HepG2 (cell line): Measurements from ENCODE around the gene CDK6. TPM values are rescaled to one million over a fixed set of nuclear protein-coding genes. Genes with fewer than 3 reads are reported as not detected.

Source experiments
- ADNP ChIP-seq: sonication (generic); formaldehyde crosslinking; IDR thresholded peaks from 2 replicates; pipeline ENCODE4 v1.4.0; 2020; ENCODE audit warnings: missing genetic modification reagents
- ATF1 ChIP-seq: IDR thresholded peaks from 2 replicates; pipeline ENCODE4 v1.6.1; 2016; ENCODE audit warnings: mild to moderate bottlenecking, control low read depth
- ATF7-NPFF ChIP-seq: sonication (generic); formaldehyde crosslinking; IDR thresholded peaks from 2 replicates; pipeline ENCODE4 v1.8.1; 2023; ENCODE audit warnings: mild to moderate bottlenecking, low read depth, missing genetic modification reagents, moderate library complexity
- CHD2 ChIP-seq: IDR thresholded peaks from 2 replicates; pipeline ENCODE4 v1.6.1; 2011; ENCODE audit warnings: low read depth, low read length, improper control_type of control experiment
- HMG20B ChIP-seq: conservative IDR thresholded peaks from 2 replicates; pipeline ENCODE4 v1.6.1; 2016; ENCODE audit warnings: missing genetic modification reagents, missing compliant biosample characterization
- KDM3A ChIP-seq: IDR thresholded peaks from 2 replicates; pipeline ENCODE4 v1.6.1; 2018; ENCODE audit warnings: low read depth, missing compliant biosample characterization
- NCOR1 ChIP-seq: fragments of 200-600 bp; sonication (generic); IDR thresholded peaks from 2 replicates; pipeline ENCODE4 v1.7.0; 2017; ENCODE audit warnings: antibody characterized with exemption, low read length, borderline replicate concordance
- REPIN1 ChIP-seq: sonication (generic); formaldehyde crosslinking; IDR thresholded peaks from 2 replicates; pipeline ENCODE4 v1.8.0; 2022; ENCODE audit warnings: missing genetic modification reagents, low read depth, mild to moderate bottlenecking, borderline replicate concordance
- RNF2 ChIP-seq: fragments of 450-650 bp; conservative IDR thresholded peaks from 2 replicates; pipeline ENCODE4 v1.6.1; 2016; ENCODE audit warnings: low read depth
- TCF7 ChIP-seq: sonication (generic); IDR thresholded peaks from 2 replicates; pipeline ENCODE4 v1.6.1; 2016; ENCODE audit warnings: antibody characterized with exemption, low read depth
- THYN1 ChIP-seq: sonication (generic); formaldehyde crosslinking; IDR thresholded peaks from 2 replicates; pipeline ENCODE4 v1.8.1; 2023; ENCODE audit warnings: low read depth, mild to moderate bottlenecking, moderate library complexity, missing genetic modification reagents, borderline replicate concordance
- ZNF282 ChIP-seq: fragments of 450-650 bp; IDR thresholded peaks from 2 replicates; pipeline ENCODE4 v1.6.1; 2018; ENCODE audit not compliant: partially characterized antibody
- ZNF333 ChIP-seq: sonication (generic); formaldehyde crosslinking; IDR thresholded peaks from 2 replicates; pipeline ENCODE4 v1.4.0; 2020; ENCODE audit warnings: mild to moderate bottlenecking, missing genetic modification reagents, borderline replicate concordance
- ZNF530 ChIP-seq: sonication (generic); formaldehyde crosslinking; IDR thresholded peaks from 2 replicates; pipeline ENCODE4 v1.5.0; 2020; ENCODE audit warnings: low read depth, mild to moderate bottlenecking, missing genetic modification reagents
- ZNF670 ChIP-seq: sonication (generic); formaldehyde crosslinking; IDR thresholded peaks from 2 replicates; pipeline ENCODE4 v1.8.0; 2022; ENCODE audit warnings: mild to moderate bottlenecking, missing genetic modification reagents, borderline replicate concordance
- ZNF781 ChIP-seq: sonication (generic); formaldehyde crosslinking; IDR thresholded peaks from 2 replicates; pipeline ENCODE4 v1.5.1; 2020; ENCODE audit warnings: borderline replicate concordance, mild to moderate bottlenecking, missing genetic modification reagents; ENCODE audit errors: not compliant biosample characterization
- ZSCAN12 ChIP-seq: sonication (generic); formaldehyde crosslinking; IDR thresholded peaks from 2 replicates; pipeline ENCODE4 v1.9.0; 2021; ENCODE audit warnings: mild to moderate bottlenecking, missing genetic modification reagents
- polyA plus RNA-seq, 8 experiments: library from polyadenylated mRNA; depleted of rRNA in 3 of 8; stranded (reverse) in 7 of 8; unstranded in 1 of 8; fragments of >200 nt; fragmentation: Illumina TruSeq in 4 of 8; extraction: Trizol in 4 of 8; gene quantifications; 2 replicates each; pipeline versions ENCODE4 v1.2.1 to v1.2.3, GENCODE V29; 2011 to 2016; ENCODE audit warnings: low read depth in 4 of 8, missing spikeins in 1 of 8, mixed read lengths in 1 of 8; ENCODE audit not compliant: insufficient read depth in 1 of 8
- total RNA-seq, 5 experiments: library from RNA; depleted of rRNA; stranded (reverse); fragments of >200 nt; fragmentation: Illumina TruSeq; extraction: Trizol; gene quantifications; 2 replicates each; pipeline ENCODE4 v1.2.3, GENCODE V29; 2016; ENCODE audit warnings: low read depth in 1 of 5
- TF ChIP-seq, protein P1 (sequence below): sonication (generic); formaldehyde crosslinking; IDR thresholded peaks from 2 replicates; pipeline ENCODE4 v1.4.0; 2020; ENCODE audit warnings: missing genetic modification reagents, borderline replicate concordance
- TF ChIP-seq, protein P2 (sequence below): sonication (generic); formaldehyde crosslinking; IDR thresholded peaks from 2 replicates; pipeline ENCODE4 v1.8.1; 2023; ENCODE audit warnings: mild to moderate bottlenecking, missing genetic modification reagents
- TF ChIP-seq, protein P3 (sequence below): fragments of 450-650 bp; IDR thresholded peaks from 2 replicates; pipeline ENCODE4 v1.6.1; 2017
- TF ChIP-seq, protein P4 (sequence below): sonication (generic); formaldehyde crosslinking; IDR thresholded peaks from 2 replicates; pipeline ENCODE4 v1.8.0; 2022; ENCODE audit warnings: missing genetic modification reagents, low read depth, mild to moderate bottlenecking, borderline replicate concordance
- TF ChIP-seq, protein P5 (sequence below): IDR thresholded peaks from 2 replicates; pipeline ENCODE4 v1.6.1; 2016; ENCODE audit warnings: low read depth
- TF ChIP-seq, protein P6 (sequence below): IDR thresholded peaks from 2 replicates; pipeline ENCODE4 v1.6.1; 2016; ENCODE audit warnings: low read depth, borderline replicate concordance

Gene CDK6
- total and polyA plus RNA-seq, 2 of the 13 experiments (the other 11 are each of a cell fraction or from before 2014, with no cell fraction given): 34.6 to 90.8 TPM

DNA sequence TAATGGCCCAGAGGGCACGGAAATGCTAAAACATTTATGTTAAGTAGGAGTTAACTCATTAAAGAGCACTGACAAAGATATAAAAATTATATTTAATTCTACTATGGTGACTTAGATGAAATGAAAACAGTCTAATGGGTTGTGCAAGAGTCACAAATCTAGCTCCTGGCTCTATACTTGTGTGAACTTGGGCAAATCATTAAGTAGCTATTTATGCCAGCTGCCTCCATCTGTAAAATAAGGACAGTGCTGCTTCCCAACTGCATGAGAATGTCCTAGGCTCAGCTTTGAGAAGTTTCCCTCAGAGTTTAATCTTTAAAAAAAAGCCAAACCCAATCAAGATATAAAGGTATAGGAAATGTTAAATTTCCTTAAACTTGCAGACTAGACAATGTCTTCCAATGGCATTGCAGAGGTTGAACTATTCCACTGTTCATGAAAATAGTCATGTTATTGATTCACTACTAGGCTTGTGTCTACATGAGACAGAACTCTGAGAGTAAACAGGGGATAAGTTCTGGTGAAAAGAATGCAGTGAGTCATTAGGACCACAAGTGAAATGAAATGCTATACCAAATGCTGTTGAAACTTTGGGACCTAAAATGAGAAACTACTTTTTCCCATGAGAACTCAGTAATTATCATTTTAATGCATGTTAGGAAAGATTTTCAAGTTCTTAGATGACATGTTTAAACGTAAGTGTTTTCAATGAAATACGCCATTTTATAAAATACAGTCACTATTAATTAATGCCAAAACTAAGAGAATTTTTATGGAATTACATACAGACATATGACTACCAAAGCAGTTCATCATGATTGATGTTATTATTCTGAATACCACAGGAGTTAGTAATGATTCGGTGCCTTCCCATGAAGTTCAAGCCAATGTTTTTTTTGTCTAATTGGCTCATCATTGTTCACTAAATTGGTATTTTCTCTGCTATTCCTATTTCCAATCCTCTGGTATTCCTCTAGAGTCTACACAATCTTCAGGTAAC lies 84.2 kb downstream of the CDK6 start (continued):
- TF ChIP-seq ZNF333 (CRISPR knock-in tag) (no peak), HMG20B (CRISPR knock-in tag) (no peak), ZNF670 (no peak), ZNF781 (CRISPR knock-in tag) (no peak), THYN1 (no peak), ZNF282 (no peak), ATF7-NPFF (CRISPR knock-in tag) (no peak), REPIN1 (CRISPR knock-in tag) (no peak), ADNP (CRISPR knock-in tag) (no peak), TCF7 (peak; percentile 20; the same call in 1 of the 2 replicates), RNF2 (no peak), NCOR1 (peak; percentile 34; the same call in 1 of the 2 replicates), KDM3A (CRISPR knock-in tag) (no peak), ZNF530 (CRISPR knock-in tag) (no peak), ZSCAN12 (CRISPR knock-in tag) (no peak), ATF1 (CRISPR knock-in tag) (no peak), CHD2 (no peak)
- TF ChIP-seq, protein P1, sequence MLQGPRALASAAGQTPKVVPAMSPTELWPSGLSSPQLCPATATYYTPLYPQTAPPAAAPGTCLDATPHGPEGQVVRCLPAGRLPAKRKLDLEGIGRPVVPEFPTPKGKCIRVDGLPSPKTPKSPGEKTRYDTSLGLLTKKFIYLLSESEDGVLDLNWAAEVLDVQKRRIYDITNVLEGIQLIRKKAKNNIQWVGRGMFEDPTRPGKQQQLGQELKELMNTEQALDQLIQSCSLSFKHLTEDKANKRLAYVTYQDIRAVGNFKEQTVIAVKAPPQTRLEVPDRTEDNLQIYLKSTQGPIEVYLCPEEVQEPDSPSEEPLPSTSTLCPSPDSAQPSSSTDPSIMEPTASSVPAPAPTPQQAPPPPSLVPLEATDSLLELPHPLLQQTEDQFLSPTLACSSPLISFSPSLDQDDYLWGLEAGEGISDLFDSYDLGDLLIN (CRISPR knock-in tag): no peak
- TF ChIP-seq, protein P2, sequence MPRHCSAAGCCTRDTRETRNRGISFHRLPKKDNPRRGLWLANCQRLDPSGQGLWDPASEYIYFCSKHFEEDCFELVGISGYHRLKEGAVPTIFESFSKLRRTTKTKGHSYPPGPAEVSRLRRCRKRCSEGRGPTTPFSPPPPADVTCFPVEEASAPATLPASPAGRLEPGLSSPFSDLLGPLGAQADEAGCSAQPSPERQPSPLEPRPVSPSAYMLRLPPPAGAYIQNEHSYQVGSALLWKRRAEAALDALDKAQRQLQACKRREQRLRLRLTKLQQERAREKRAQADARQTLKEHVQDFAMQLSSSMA (CRISPR knock-in tag): no peak
- TF ChIP-seq, protein P3, sequence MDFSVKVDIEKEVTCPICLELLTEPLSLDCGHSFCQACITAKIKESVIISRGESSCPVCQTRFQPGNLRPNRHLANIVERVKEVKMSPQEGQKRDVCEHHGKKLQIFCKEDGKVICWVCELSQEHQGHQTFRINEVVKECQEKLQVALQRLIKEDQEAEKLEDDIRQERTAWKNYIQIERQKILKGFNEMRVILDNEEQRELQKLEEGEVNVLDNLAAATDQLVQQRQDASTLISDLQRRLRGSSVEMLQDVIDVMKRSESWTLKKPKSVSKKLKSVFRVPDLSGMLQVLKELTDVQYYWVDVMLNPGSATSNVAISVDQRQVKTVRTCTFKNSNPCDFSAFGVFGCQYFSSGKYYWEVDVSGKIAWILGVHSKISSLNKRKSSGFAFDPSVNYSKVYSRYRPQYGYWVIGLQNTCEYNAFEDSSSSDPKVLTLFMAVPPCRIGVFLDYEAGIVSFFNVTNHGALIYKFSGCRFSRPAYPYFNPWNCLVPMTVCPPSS: no peak
- TF ChIP-seq, protein P4, sequence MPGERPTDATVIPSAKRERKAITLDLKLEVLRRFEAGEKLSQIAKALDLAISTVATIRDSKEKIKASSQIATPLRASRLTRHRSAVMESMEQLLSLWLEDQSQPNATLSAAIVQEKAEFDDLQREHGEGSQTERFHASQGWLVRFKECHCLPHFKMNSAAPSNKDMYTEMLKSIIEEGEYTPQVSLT (CRISPR knock-in tag): no peak
- TF ChIP-seq, protein P5, sequence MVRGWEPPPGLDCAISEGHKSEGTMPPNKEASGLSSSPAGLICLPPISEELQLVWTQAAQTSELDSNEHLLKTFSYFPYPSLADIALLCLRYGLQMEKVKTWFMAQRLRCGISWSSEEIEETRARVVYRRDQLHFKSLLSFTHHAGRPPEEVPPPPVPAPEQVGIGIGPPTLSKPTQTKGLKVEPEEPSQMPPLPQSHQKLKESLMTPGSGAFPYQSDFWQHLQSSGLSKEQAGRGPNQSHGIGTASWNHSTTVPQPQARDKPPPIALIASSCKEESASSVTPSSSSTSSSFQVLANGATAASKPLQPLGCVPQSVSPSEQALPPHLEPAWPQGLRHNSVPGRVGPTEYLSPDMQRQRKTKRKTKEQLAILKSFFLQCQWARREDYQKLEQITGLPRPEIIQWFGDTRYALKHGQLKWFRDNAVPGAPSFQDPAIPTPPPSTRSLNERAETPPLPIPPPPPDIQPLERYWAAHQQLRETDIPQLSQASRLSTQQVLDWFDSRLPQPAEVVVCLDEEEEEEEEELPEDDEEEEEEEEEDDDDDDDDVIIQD: peak; percentile 99
- TF ChIP-seq, protein P6, sequence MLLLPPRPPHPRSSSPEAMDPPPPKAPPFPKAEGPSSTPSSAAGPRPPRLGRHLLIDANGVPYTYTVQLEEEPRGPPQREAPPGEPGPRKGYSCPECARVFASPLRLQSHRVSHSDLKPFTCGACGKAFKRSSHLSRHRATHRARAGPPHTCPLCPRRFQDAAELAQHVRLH (CRISPR knock-in tag): 0 out of 2 replicates have a peak, but pooled peaks have one; percentile 33
